HG03378 (cell line): ENCODE results near the gene FRA10AC1.

Experiments used
- ATAC-seq: cut with Tn5 transposase; IDR thresholded peaks from one replicate; pipeline ENCODE4 v1.9.1; 2021; ENCODE audit warnings: mild to moderate bottlenecking, moderate library complexity; ENCODE audit not compliant: unreplicated experiment

FRA10AC1 gene

DNA sequence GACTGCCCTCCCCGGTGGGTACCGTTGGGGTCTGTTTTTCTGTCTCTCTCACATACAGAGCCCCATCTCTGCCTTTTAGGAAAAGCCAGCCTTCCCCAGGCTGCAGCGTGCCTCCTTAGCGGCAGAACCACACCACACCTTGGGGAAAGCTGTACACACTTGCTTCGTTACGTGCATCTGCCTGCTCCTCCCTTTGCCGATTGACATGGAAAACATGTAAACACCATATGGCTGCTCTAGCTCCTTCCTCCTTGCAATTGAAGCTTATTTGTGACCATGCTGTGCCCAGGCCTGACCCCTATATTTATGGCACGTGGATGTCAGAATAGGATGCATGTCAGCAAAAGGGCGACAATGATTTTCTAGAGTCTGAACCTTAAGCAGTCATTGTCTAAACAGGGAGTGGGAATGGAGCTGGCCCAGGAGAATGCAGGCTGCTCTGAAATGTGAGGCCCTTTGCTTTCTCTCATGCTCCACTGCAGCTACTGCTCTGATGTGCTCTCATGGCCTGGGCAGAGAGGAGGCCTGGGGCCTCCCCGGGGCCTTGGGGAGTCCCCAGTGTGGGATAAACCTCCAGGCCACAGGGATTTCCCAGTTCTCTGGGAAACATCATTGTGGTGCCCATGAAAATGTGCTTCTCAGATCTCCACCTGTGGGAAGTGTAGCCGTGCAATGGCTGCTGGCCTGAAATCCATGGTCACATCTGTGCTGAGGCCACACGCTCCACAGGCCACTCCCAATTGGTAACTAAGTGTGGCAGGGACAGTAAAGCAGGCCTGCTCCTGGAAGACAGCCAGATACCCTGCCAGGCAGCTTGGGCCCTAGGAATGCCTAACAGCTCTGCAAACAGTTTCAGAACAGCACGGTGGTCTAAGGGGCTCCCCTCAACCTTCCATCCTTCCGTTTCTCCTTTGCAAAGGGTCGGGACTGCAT lies 71.5 kb downstream of the FRA10AC1 start:
- no peak for ATAC-seq

DNA sequence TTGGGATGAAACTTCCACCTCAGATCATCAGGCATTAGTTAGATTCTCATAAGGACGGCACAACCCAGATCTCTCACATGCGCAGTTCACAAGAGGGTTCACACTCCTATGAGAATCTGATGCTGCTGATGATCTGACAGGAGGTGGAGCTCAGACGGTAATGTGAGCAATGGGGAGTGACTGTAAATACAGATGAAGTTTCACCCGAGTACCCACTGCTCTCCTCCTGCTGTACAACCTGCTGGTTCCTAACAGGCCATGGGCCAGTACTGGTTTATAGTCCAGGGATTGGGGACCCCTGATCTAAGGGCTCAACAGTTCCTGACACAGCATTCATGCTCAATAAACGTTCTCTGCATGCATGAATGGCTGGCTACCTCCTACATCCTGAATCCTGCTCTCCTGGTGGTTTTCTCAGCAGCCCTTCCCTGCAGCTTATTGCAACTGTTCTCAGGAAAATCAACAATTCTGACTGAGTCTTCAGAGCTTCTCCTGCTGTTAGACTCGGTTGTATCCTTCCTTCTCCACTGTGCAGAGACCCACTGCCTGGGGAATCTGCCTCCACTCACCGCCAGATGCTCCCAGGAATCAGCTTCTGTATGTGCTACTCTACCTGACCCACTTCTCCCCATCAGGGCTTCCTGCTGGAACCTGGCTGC lies 72.6 kb downstream of the FRA10AC1 start:
- ATAC-seq = no peak

DNA sequence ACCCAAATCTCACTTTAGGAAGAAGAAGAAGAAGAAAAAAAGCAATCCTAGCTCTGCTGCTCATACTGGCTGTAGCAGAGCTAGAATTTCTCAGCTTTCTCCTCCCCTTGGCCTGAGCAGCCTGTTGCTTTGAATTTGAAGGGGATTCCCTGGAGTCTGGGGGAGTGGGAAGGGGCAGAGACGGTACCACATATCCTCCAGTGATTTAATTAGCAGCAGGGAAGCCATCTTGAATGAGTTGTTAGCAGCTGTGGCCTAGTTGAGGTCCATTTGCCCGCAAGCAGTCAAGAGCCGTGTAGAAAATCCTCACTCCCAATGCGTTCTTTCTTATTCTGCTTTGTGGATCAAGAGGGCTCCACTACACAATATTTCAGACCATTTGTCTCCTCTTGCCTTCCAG lies 73.5 kb downstream of the FRA10AC1 start:
- ATAC-seq = no peak

DNA sequence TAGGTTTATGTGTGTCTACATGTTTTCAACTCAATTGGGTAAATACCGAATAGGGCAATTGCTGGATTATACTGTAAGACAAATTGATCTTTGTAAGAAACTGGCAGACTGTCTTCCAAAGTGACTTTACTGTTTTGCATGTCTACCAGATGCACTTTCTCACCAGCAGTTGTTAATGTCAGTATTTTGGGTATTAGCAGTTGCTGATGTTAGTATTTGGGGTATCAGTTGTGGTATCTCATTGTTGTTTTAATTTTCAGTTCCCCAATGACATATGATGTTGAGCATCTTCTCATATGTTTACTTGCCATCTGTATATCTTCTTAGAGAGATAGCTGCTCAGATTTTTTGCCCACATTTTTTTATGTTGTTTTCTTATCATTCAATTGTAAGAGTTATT lies 79.5 kb downstream of the FRA10AC1 start:
- no peak for ATAC-seq

DNA sequence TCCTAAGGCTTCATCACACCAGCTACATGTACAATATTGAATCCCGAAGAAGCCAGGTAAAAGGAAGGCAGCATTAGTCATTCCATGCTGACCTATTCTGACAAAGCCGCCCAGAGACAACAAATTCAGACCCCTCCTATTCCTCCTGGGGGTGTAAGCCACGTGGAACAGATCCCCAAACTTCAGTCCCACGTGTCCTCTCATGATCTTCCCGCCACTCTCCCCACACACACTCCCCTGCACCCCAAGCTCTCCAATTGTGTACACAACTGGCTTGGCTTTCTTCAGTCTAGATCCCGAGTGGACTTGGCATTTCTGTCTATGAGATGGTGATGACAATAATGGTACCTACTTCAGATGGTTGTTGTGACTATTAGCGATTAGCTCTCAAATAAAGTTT lies 81.5 kb downstream of the FRA10AC1 start:
- no peak for ATAC-seq
